SK-N-MC (cell line): Measurements from ENCODE around the gene IFRD1.

Experiments
- EZH2 ChIP-seq: fragments of 200-600 bp; sonication (generic); IDR thresholded peaks from one replicate; pipeline ENCODE4 v1.6.1; 2017; ENCODE audit warnings: antibody characterized with exemption
- POLR2AphosphoS5 ChIP-seq: IDR thresholded peaks from 2 replicates; pipeline ENCODE4 v1.6.1; 2012; ENCODE audit warnings: mild to moderate bottlenecking, low read depth, low read length, borderline replicate concordance

DNA sequence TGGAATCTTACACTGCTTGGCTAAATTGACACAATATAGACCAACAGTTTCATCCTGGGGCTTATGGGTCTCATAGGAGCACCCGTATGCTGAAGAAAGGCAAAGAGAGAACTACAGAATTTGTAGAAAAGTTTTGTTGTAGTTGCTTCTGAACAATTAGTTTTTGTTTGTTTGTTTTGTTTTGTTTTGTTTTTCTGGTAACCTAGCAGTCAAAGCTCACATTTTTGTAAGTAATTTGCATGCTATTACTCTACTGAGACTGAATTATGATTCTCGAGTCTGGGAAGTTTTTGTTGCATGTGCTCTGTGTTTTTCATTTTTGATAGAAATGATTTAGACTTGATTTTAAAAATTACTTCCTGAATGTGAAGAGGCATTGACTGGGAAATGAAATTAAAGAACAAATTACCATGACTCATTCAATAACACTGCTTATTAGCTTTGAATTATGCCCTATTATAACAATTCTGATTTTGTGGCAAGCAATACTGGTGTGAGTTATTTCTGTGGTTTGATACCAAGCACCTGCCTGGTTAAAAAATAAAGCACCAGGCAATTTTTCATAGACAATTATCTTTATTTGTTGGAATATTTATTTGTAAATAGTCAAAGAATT, 31.0 kb downstream of the IFRD1 start:
- TF ChIP-seq EZH2: no peak
- TF ChIP-seq POLR2AphosphoS5: no peak
